Activated CD8-positive, alpha-beta T cell treated with anti-CD3 and anti-CD28 coated beads, Interleukin-2, amount 10 ng/mL, durations not matched to agents 7 days and 5 days (primary cell): ENCODE data around the gene PCNT. TPM values are rescaled to one million over a fixed set of nuclear protein-coding genes. Genes with fewer than 3 reads are reported as not detected.
"Not testable (repeated sequence)": the region's sequence is repeated elsewhere in the genome, so short reads cannot be mapped to it uniquely, and the experiment has no call there.

Experiments
- ATAC-seq: fragments of 150-1000 bp; cut with Tn5 transposase; one replicate; pipeline ENCODE4 v1.10.0; 2021; ENCODE audit warnings: moderate library complexity
- CTCF ChIA-PET: fragments of 350-600 bp; sonication (Branson Sonifier 250); formaldehyde crosslinking; loops from one replicate; lab custom pipeline; 2021; ENCODE audit warnings: antibody characterized with exemption; lab: Charles Lee
- POLR2A ChIA-PET: fragments of 350-600 bp; sonication (Branson Sonifier 250); formaldehyde crosslinking; loops from one replicate; lab custom pipeline; 2021; ENCODE audit warnings: antibody characterized with exemption; lab: Charles Lee
- DNase-seq: peaks from one replicate; pipeline ENCODE4 v3.0.0-alpha.2; 2020
- H3K27ac Mint-ChIP-seq: one replicate; pipeline ENCODE4 v1.8.0; 2021; ENCODE audit warnings: mild to moderate bottlenecking, mixed read lengths
- H3K27me3 Mint-ChIP-seq: one replicate; pipeline ENCODE4 v1.8.0; 2021; ENCODE audit warnings: low read depth, mixed read lengths
- H3K36me3 Mint-ChIP-seq: one replicate; pipeline ENCODE4 v1.8.0; 2021; ENCODE audit warnings: low read depth, mixed read lengths
- H3K4me1 Mint-ChIP-seq: one replicate; pipeline ENCODE4 v1.8.0; 2021; ENCODE audit warnings: low read depth, mixed read lengths
- H3K4me3 Mint-ChIP-seq: one replicate; pipeline ENCODE4 v1.8.0; 2021; ENCODE audit warnings: mild to moderate bottlenecking, mixed read lengths
- H3K9me3 Mint-ChIP-seq: one replicate; pipeline ENCODE4 v1.8.0; 2022; ENCODE audit warnings: mixed read lengths; ENCODE audit not compliant: insufficient read depth
- total RNA-seq, 2 experiments: library from RNA; stranded (reverse); gene quantifications; one replicate each; pipeline ENCODE4 v1.2.3, GENCODE V29; 2021

Gene PCNT
- total RNA-seq, 2 experiments from 2014 or later, result 89.0 to 98.8 TPM

GRCh38 chr21:46437096-46437498 lies 113.1 kb downstream of the PCNT start:
- Mint-ChIP-seq H3K4me3 (no peak overlapping the region), H3K4me1 (peaks cover 20% of the 10 kb centered on the region), H3K27ac (peak overlapping the region; percentile 76), H3K27me3 (no peaks in the 10 kb centered on the region), H3K9me3 (no peaks in the 10 kb centered on the region), H3K36me3 (peaks cover 67% of the 10 kb centered on the region)
- ChIA-PET POLR2A (interaction anchor here (0.8 to 1.8 kb wide), 5 partner anchors 11 to 122 kb away, joined by 3 to 5 read pairs (median 4); no protein-coding TSS in a partner anchor), CTCF (interaction anchor here (0.8 to 1.3 kb wide), 2 partner anchors 21 to 111 kb away, joined by 3 read pairs; a partner anchor contains a TSS)
- DNase-seq, result no peak
- no peak for ATAC-seq

DNA sequence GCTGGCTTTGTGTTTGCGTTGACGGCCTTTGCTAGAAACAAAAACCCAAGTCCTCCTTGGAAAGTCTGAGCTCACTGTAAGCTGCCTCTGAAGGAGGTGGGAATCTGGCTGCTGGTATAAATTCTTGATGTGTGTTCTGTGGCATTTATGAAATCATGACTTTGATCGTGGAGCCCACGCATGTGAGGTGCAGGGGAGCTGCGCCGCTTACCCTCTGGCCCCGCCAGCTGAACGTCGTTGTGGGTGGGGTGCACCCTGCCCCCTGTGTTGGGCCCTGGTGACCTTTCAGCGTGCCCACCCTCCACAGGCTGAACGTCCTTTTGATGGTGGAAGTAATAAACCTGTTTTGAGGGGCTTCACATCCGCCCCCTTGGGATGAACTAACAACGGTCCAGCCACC lies 113.6 kb downstream of the PCNT start:
- DNase-seq (no peak), ATAC-seq (no peak)
- ChIA-PET POLR2A (interaction anchor here (0.7 to 1.4 kb wide), 5 partner anchors 11 to 140 kb away, joined by 3 to 5 read pairs (median 3); no protein-coding TSS in a partner anchor), CTCF (interaction anchor here (0.8 to 1.3 kb wide), 2 partner anchors 20 to 112 kb away, joined by 3 read pairs; a partner anchor contains a TSS)
- Mint-ChIP-seq H3K4me1 (peaks cover 18% of the 10 kb centered on the region), H3K27me3 (no peaks in the 10 kb centered on the region), H3K27ac (peak overlapping the region; percentile 76), H3K4me3 (no peak overlapping the region), H3K9me3 (no peaks in the 10 kb centered on the region), H3K36me3 (peaks cover 66% of the 10 kb centered on the region)

GRCh38 chr21:46438241-46438640 lies 114.3 kb downstream of the PCNT start:
- ChIA-PET POLR2A (interaction anchor here (0.8 to 1.4 kb wide), 2 partner anchors 20 to 21 kb away, joined by 3 to 4 read pairs; no protein-coding TSS in a partner anchor), CTCF (interaction anchor here (1.3 kb wide), 1 partner anchor 112 kb away, joined by 3 read pairs; a partner anchor contains a TSS)
- Mint-ChIP-seq H3K27me3 (no peaks in the 10 kb centered on the region), H3K4me1 (peaks cover 18% of the 10 kb centered on the region), H3K9me3 (no peaks in the 10 kb centered on the region), H3K27ac (peak overlapping the region; percentile 39), H3K36me3 (peaks cover 71% of the 10 kb centered on the region), H3K4me3 (no peak overlapping the region)
- ATAC-seq (no peak), DNase-seq (no peak)

DNA sequence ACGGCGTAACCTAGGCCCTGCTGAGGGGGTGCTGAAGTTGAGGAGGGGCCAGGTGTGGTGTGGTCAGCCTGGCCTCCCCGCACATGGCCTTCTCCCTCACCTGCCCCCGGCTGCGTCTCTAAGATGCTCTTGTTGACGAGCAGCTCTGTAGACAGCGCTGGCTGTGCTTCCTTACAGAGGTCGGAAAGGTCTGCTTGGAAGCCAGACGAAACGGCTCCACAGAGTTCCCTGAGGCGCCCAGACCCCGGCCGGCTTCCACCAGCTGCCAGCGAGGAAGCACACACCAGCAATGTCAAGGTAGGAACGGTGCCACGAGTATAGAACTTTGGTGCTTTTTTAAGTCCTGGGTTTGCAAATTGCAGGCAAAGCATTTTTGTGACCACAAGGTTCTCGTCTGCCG lies 116.0 kb downstream of the PCNT start:
- Mint-ChIP-seq H3K4me3 (no peak overlapping the region), H3K36me3 (peaks cover 70% of the 10 kb centered on the region), H3K27ac (no peak overlapping the region), H3K27me3 (no peaks in the 10 kb centered on the region), H3K9me3 (no peaks in the 10 kb centered on the region), H3K4me1 (peaks cover 18% of the 10 kb centered on the region)
- ChIA-PET CTCF (no interaction called here), POLR2A (no interaction called here)
- DNase-seq (no peak), ATAC-seq (no peak)

DNA sequence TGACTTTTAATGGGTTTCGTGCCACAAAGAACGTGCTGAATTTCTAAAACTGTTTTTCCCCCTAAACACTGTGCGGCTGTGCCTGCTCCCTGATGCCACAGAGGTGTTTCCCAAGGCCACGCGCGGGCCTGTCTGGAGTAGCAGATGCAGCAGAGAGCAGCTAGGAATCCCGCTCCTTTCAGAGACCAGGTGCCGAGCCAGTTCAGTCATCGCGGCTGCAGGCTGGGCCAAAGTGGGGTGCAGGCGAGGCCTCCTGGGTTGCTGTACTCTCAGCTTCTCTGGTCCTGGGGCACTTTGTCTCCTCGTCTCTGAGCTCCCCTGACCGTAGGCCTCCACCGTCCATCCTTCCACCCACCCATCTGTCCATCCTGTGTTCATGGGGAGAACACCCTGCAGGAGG lies 117.4 kb downstream of the PCNT start:
- Mint-ChIP-seq H3K27ac (no peak overlapping the region), H3K27me3 (no peaks in the 10 kb centered on the region), H3K4me1 (peaks cover 15% of the 10 kb centered on the region), H3K36me3 (peaks cover 73% of the 10 kb centered on the region), H3K4me3 (no peak overlapping the region), H3K9me3 (no peaks in the 10 kb centered on the region)
- POLR2A ChIA-PET, result no interaction called here
- DNase-seq (no peak), ATAC-seq (no peak)
- CTCF ChIA-PET, result no interaction called here

DNA sequence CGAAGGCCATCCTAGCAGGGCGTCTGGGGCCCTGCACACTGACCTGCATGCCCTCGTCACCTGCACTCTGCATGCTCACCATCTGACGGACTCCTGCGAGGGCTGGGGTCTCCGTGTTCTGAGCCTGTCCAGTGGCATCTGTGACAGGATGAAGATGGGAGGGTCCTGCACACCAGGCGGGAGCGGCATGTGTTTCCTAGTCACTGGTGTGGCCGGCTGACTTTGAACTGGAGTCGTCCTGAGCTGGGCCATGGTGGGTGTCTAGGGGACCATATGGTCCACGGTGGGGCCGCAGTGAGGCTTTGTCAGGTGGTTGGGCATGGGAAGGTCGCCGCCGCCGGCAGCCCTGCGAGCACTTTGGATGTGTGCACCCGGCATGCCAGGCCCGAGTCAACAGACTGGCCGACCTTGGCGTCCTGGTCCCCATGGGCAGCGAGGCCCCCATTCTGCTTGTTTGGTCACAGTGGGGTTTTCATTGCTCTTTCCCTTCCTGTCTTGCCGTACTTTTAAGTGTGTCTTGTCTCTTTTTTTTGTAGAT lies 118.1 kb downstream of the PCNT start:
- ChIA-PET CTCF (no interaction called here), POLR2A (no interaction called here)
- DNase-seq, result no peak
- H3K9me3 Mint-ChIP-seq, result no peaks in the 10 kb centered on the region
- H3K27me3 Mint-ChIP-seq, result no peaks in the 10 kb centered on the region
- H3K4me3 Mint-ChIP-seq, result no peak overlapping the region
- H3K27ac Mint-ChIP-seq, result no peak overlapping the region
- peaks cover 11% of the 10 kb centered on the region for H3K4me1 Mint-ChIP-seq
- peaks cover 73% of the 10 kb centered on the region for H3K36me3 Mint-ChIP-seq
- no peak for ATAC-seq

DNA sequence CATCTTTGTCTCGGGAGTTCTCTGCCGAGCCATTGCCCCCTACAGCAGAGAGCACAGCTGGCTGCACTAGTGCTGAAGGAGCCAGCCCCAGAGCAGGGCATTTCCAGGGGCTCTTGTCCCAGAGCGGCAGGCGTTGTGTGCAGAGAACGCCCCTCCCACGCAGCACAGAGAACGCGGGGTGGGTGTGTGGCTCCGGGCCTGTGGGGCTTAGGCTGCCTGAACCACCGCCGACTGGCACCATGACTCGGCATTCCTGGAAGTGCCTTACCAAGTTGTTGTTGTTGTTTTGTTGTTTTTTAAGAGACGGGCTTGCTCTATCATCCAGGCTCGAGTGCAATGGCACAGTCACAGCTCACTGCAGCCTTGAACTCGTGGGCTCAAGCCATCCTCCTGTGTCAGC lies 119.0 kb downstream of the PCNT start:
- Mint-ChIP-seq H3K27ac (peak overlapping the region; percentile 50), H3K4me1 (peaks cover 8% of the 10 kb centered on the region), H3K4me3 (no peak overlapping the region), H3K9me3 (no peaks in the 10 kb centered on the region), H3K27me3 (no peaks in the 10 kb centered on the region), H3K36me3 (peaks cover 71% of the 10 kb centered on the region)
- DNase-seq (no peak), ATAC-seq (no peak)
- CTCF ChIA-PET, result no interaction called here
- POLR2A ChIA-PET, result no interaction called here

- CTCF ChIA-PET, result no interaction called here
- H3K4me3 Mint-ChIP-seq, result no peak overlapping the region
- POLR2A ChIA-PET, result no interaction called here
- DNase-seq, result no peak
- H3K27me3 Mint-ChIP-seq, result no peaks in the 10 kb centered on the region
- H3K4me1 Mint-ChIP-seq, result peaks cover 5% of the 10 kb centered on the region
- ATAC-seq, result no peak
- peaks cover 8% of the 10 kb centered on the region for H3K9me3 Mint-ChIP-seq
- no peak overlapping the region for H3K27ac Mint-ChIP-seq
- H3K36me3 Mint-ChIP-seq, result peaks cover 73% of the 10 kb centered on the region
Measured at GRCh38 chr21:46443910-46444309, 120.0 kb downstream of the PCNT start.

- Mint-ChIP-seq H3K4me3 (no peak overlapping the region), H3K9me3 (peaks cover 18% of the 10 kb centered on the region), H3K27ac (no peak overlapping the region), H3K36me3 (peaks cover 71% of the 10 kb centered on the region), H3K27me3 (no peaks in the 10 kb centered on the region), H3K4me1 (peaks cover 7% of the 10 kb centered on the region)
- CTCF ChIA-PET, result interaction anchor here (0.6 kb wide), 1 partner anchor 122 kb away, joined by 3 read pairs; a partner anchor contains a TSS
- POLR2A ChIA-PET, result interaction anchor here (1.0 to 3.3 kb wide), 2 partner anchors 10 to 11 kb away, joined by 3 to 14 read pairs; partner anchors contain the start of gene DIP2A
- DNase-seq, result no peak
- no peak for ATAC-seq
Measured at GRCh38 chr21:46448108-46448507, 124.2 kb downstream of the PCNT start.

- POLR2A ChIA-PET, result interaction anchor here (3.3 kb wide), 1 partner anchor 9 kb away, joined by 14 read pairs; the partner anchor contains the start of gene DIP2A
- H3K9me3 Mint-ChIP-seq, result peaks cover 18% of the 10 kb centered on the region
- H3K4me1 Mint-ChIP-seq, H3K4me3 Mint-ChIP-seq, DNase-seq, CTCF ChIA-PET, H3K27me3 Mint-ChIP-seq, ATAC-seq, H3K27ac Mint-ChIP-seq: not testable (repeated sequence)
- H3K36me3 Mint-ChIP-seq, result peaks cover 71% of the 10 kb centered on the region
Measured at GRCh38 chr21:46448855-46449254, 124.9 kb downstream of the PCNT start.

- no peak overlapping the region for H3K27ac Mint-ChIP-seq
- H3K36me3 Mint-ChIP-seq, result peaks cover 72% of the 10 kb centered on the region
- ChIA-PET CTCF (no interaction called here), POLR2A (no interaction called here)
- ATAC-seq, result no peak
- no peak overlapping the region for H3K4me3 Mint-ChIP-seq
- no peaks in the 10 kb centered on the region for H3K27me3 Mint-ChIP-seq
- peaks cover 31% of the 10 kb centered on the region for H3K4me1 Mint-ChIP-seq
- H3K9me3 Mint-ChIP-seq, result peaks cover 18% of the 10 kb centered on the region
- no peak for DNase-seq
Measured at GRCh38 chr21:46452710-46453109, 128.8 kb downstream of the PCNT start.

DNA sequence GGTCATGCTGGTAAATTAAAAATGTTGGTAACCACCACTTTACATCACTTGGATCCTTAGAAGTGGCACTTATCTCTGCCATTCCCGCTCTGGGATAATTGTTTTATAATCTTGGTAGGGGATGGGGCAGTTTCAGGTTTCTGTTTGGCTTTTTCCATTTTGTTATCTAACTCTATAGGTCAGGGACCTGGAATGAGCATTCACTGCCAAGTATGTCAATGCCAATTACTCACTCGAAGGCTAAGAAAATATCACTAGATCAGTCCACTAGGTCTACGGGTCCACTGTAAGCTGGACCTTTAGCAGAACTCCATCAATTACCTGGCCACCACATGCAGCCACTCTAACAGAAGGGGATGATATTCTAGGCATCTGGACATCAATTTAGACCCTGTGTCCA lies 130.2 kb downstream of the PCNT start:
- no peak overlapping the region for H3K4me3 Mint-ChIP-seq
- no peaks in the 10 kb centered on the region for H3K27me3 Mint-ChIP-seq
- POLR2A ChIA-PET, result no interaction called here
- H3K27ac Mint-ChIP-seq, result no peak overlapping the region
- ATAC-seq (no peak), DNase-seq (no peak)
- H3K36me3 Mint-ChIP-seq, result peaks cover 62% of the 10 kb centered on the region
- peaks cover 9% of the 10 kb centered on the region for H3K9me3 Mint-ChIP-seq
- CTCF ChIA-PET, result no interaction called here
- peaks cover 33% of the 10 kb centered on the region for H3K4me1 Mint-ChIP-seq
